Subcutaneous abdominal adipose tissue (tissue), 5 donors: ENCODE data around the gene TSPAN18.
A peak's percentile ranks its signal among the peaks of the same experiment; 100 is the strongest.

Experiments used
- H3K27ac ChIP-seq: one replicate; pipeline ENCODE4 v1.7.0; 2013; ENCODE audit warnings: low read depth, mild to moderate bottlenecking, inconsistent platforms, low read length, moderate library complexity
- H3K27me3 ChIP-seq, 5 donors: one replicate each; pipeline ENCODE4 v1.7.0; 2013; ENCODE audit warnings: low read length in 5 of 5, inconsistent platforms in 1 of 5; ENCODE audit not compliant: control insufficient read depth in 5 of 5, insufficient read depth in 4 of 5
- H3K36me3 ChIP-seq, 5 donors: one replicate each; pipeline ENCODE4 v1.7.0; 2013; ENCODE audit warnings: low read length in 5 of 5; ENCODE audit not compliant: control insufficient read depth in 5 of 5, insufficient read depth in 5 of 5
- H3K4me1 ChIP-seq, 5 donors: one replicate each; pipeline ENCODE4 v1.7.0; 2013; ENCODE audit warnings: low read length in 5 of 5, mild to moderate bottlenecking in 3 of 5, moderate library complexity in 1 of 5; ENCODE audit not compliant: control insufficient read depth in 5 of 5, insufficient read depth in 5 of 5
- H3K4me3 ChIP-seq, 5 donors: one replicate each; pipeline ENCODE4 v1.7.0; 2013; ENCODE audit warnings: low read length in 5 of 5, low read depth in 1 of 5
- H3K9ac ChIP-seq, 5 donors: one replicate each; pipeline ENCODE4 v1.7.0; 2013; ENCODE audit warnings: low read length in 5 of 5, mild to moderate bottlenecking in 4 of 5, moderate library complexity in 3 of 5
- H3K9me3 ChIP-seq, 5 donors: one replicate each; pipeline ENCODE4 v1.7.0; 2013; ENCODE audit warnings: low read length in 5 of 5; ENCODE audit not compliant: control insufficient read depth in 5 of 5
- donor health status: healthy.
- donor health status: healthy.
- donor health status: healthy.
- donor health status: healthy.
- donor health status: healthy.

Gene TSPAN18

GRCh38 chr11:44754876-44755555 is 28.3 kb downstream of the TSPAN18 start:
- H3K9ac ChIP-seq: no peak overlapping the region
- H3K9me3 ChIP-seq: peaks cover 0 to 3% (median 0%) of the 10 kb centered on the region in 5 donors
- H3K36me3 ChIP-seq: no peaks in the 10 kb centered on the region
- no peak overlapping the region for H3K4me3 ChIP-seq
- H3K27ac ChIP-seq: no peak overlapping the region
- peaks cover 0 to 4% (median 0%) of the 10 kb centered on the region in 5 donors for H3K27me3 ChIP-seq
- H3K4me1 ChIP-seq: peaks cover 0 to 24% (median 10%) of the 10 kb centered on the region in 5 donors

- Histone ChIP-seq H3K4me3 (no peak overlapping the region), H3K36me3 (no peaks in the 10 kb centered on the region), H3K9ac (no peak overlapping the region), H3K9me3 (peaks cover 0 to 3% (median 0%) of the 10 kb centered on the region in 5 donors), H3K27ac (no peak overlapping the region), H3K27me3 (peaks cover 0 to 3% (median under 1%) of the 10 kb centered on the region in 5 donors), H3K4me1 (peaks cover 0 to 25% (median 13%) of the 10 kb centered on the region in 5 donors)
Observed at GRCh38 chr11:44755556-44756523, 29.1 kb downstream of the TSPAN18 start.

- Histone ChIP-seq H3K27me3 (peaks cover 3 to 12% (median 7%) of the 10 kb centered on the region in 5 donors), H3K4me1 (peaks cover 0 to 28% (median 10%) of the 10 kb centered on the region in 5 donors), H3K9me3 (peaks cover 0 to 3% (median 0%) of the 10 kb centered on the region in 5 donors), H3K4me3 (no peak overlapping the region), H3K36me3 (no peaks in the 10 kb centered on the region), H3K27ac (no peak overlapping the region), H3K9ac (no peak overlapping the region)
Observed at GRCh38 chr11:44758983-44759382, 32.2 kb downstream of the TSPAN18 start.

GRCh38 chr11:44759743-44760476 is 33.1 kb downstream of the TSPAN18 start:
- Histone ChIP-seq H3K27me3 (peaks cover 3 to 12% (median 7%) of the 10 kb centered on the region in 5 donors), H3K36me3 (no peaks in the 10 kb centered on the region), H3K9ac (no peak overlapping the region), H3K4me3 (no peak overlapping the region), H3K9me3 (peaks cover 0 to 3% (median 0%) of the 10 kb centered on the region in 5 donors), H3K4me1 (peaks cover 0 to 25% (median 10%) of the 10 kb centered on the region in 5 donors), H3K27ac (no peak overlapping the region)

GRCh38 chr11:44760477-44760872 is 33.7 kb downstream of the TSPAN18 start:
- Histone ChIP-seq H3K9me3 (peaks cover 0 to 3% (median 0%) of the 10 kb centered on the region in 5 donors), H3K4me1 (peaks cover 0 to 19% (median 10%) of the 10 kb centered on the region in 5 donors), H3K36me3 (peaks cover 0 to 3% (median 0%) of the 10 kb centered on the region in 5 donors), H3K4me3 (no peak overlapping the region), H3K27ac (no peak overlapping the region), H3K27me3 (peaks cover 3 to 12% (median 7%) of the 10 kb centered on the region in 5 donors), H3K9ac (no peak overlapping the region)

- H3K9ac ChIP-seq: no peak overlapping the region
- H3K4me3 ChIP-seq: peak overlapping the region in 1 of 5 donors; percentile 32
- H3K27me3 ChIP-seq: peaks cover 0 to 12% (median 7%) of the 10 kb centered on the region in 5 donors
- H3K36me3 ChIP-seq: peaks cover 0 to 4% (median 0%) of the 10 kb centered on the region in 5 donors
- H3K27ac ChIP-seq: no peak overlapping the region
- H3K4me1 ChIP-seq: peaks cover 0 to 20% (median 12%) of the 10 kb centered on the region in 5 donors
- H3K9me3 ChIP-seq: peaks cover 0 to 3% (median 0%) of the 10 kb centered on the region in 5 donors
Observed at GRCh38 chr11:44760917-44761550, 34.3 kb downstream of the TSPAN18 start.

GRCh38 chr11:44761551-44761961 is 34.8 kb downstream of the TSPAN18 start:
- no peak overlapping the region for H3K27ac ChIP-seq
- H3K4me3 ChIP-seq: no peak overlapping the region
- peaks cover 0 to 4% (median 0%) of the 10 kb centered on the region in 5 donors for H3K36me3 ChIP-seq
- H3K4me1 ChIP-seq: peaks cover 0 to 25% (median 16%) of the 10 kb centered on the region in 5 donors
- no peak overlapping the region for H3K9ac ChIP-seq
- H3K9me3 ChIP-seq: peaks cover 0 to 3% (median 0%) of the 10 kb centered on the region in 5 donors
- peaks cover 0 to 12% (median 7%) of the 10 kb centered on the region in 5 donors for H3K27me3 ChIP-seq

- H3K4me3 ChIP-seq: no peak overlapping the region
- H3K27ac ChIP-seq: no peak overlapping the region
- H3K9me3 ChIP-seq: peaks cover 0 to under 1% (median 0%) of the 10 kb centered on the region in 5 donors
- peaks cover 0 to 12% (median 7%) of the 10 kb centered on the region in 5 donors for H3K27me3 ChIP-seq
- peaks cover 0 to 31% (median 17%) of the 10 kb centered on the region in 5 donors for H3K4me1 ChIP-seq
- H3K9ac ChIP-seq: no peak overlapping the region
- H3K36me3 ChIP-seq: peaks cover 0 to 4% (median 0%) of the 10 kb centered on the region in 5 donors
Observed at GRCh38 chr11:44763121-44763820, 36.5 kb downstream of the TSPAN18 start.
